IPS-18c (cell line): ENCODE measurements around the gene ESR2.

Experiments
- H3K4me3 ChIP-seq: 2 replicates; pipeline ENCODE4 v1.7.0; 2013; ENCODE audit warnings: low read depth, mild to moderate bottlenecking, low read length, moderate library complexity; ENCODE audit not compliant: insufficient read depth
- H3K9me3 ChIP-seq: one replicate; pipeline ENCODE4 v1.6.1; 2013; ENCODE audit warnings: mild to moderate bottlenecking, low read length, moderate library complexity; ENCODE audit not compliant: control insufficient read depth, insufficient read depth

The ESR2 gene

GRCh38 chr14:64095620-64096019 is 198.6 kb downstream of the ESR2 start:
- H3K4me3 ChIP-seq = no peak overlapping the region
- H3K9me3 ChIP-seq = no peaks in the 10 kb centered on the region

DNA sequence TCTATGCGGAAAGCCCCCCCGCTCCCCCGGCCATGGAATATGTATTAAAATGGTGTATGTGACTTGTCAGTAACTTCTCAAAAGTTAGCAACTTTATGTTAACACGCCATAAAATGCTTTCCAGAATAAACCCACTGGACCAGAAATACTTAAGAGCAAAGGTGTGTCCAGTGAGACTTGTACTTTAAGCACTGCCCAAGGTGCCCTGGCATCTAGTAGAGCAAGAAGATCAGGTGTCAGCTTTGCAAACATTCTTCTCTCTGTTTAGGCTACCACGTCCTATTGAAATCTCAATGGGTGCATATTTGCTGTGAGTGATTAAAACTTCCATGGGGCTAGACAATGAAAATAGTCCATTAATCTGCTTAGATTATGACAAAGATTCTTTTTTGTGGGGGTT is 201.2 kb downstream of the ESR2 start:
- no peak overlapping the region for H3K4me3 ChIP-seq
- H3K9me3 ChIP-seq = no peaks in the 10 kb centered on the region

- Histone ChIP-seq H3K9me3 (no peaks in the 10 kb centered on the region), H3K4me3 (no peak overlapping the region)
These were observed 201.8 kb downstream of the ESR2 start for GRCh38 chr14:64092338-64092737.

GRCh38 chr14:64091217-64091616 is 203.0 kb downstream of the ESR2 start:
- no peaks in the 10 kb centered on the region for H3K9me3 ChIP-seq
- H3K4me3 ChIP-seq = no peak overlapping the region

GRCh38 chr14:64089920-64090319 is 204.3 kb downstream of the ESR2 start:
- Histone ChIP-seq H3K4me3 (no peak overlapping the region; the same call in 1 of the 2 replicates), H3K9me3 (no peaks in the 10 kb centered on the region)

GRCh38 chr14:64088647-64088964 is 205.6 kb downstream of the ESR2 start:
- Histone ChIP-seq H3K9me3 (no peaks in the 10 kb centered on the region), H3K4me3 (no peak overlapping the region)

DNA sequence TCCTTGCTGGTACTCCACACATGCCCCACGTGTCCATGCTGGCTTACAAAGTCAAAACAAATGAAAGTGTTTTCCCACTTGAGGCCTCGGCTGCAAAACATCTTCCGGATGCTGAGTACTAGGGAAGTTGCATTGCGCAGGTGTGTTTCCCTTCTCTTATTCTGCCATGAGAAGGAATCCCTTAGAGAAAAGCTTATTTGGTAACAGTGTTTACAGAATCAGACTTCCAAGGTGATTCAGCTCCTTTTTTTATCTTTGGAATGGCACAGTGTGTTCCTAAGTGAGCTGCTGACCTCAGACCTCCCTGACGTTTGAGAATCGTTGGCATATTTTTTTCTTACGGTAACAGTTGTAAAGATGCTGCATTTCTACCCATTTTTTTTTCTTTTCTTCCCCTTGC is 211.3 kb downstream of the ESR2 start:
- H3K4me3 ChIP-seq = no peak overlapping the region
- H3K9me3 ChIP-seq = no peaks in the 10 kb centered on the region

DNA sequence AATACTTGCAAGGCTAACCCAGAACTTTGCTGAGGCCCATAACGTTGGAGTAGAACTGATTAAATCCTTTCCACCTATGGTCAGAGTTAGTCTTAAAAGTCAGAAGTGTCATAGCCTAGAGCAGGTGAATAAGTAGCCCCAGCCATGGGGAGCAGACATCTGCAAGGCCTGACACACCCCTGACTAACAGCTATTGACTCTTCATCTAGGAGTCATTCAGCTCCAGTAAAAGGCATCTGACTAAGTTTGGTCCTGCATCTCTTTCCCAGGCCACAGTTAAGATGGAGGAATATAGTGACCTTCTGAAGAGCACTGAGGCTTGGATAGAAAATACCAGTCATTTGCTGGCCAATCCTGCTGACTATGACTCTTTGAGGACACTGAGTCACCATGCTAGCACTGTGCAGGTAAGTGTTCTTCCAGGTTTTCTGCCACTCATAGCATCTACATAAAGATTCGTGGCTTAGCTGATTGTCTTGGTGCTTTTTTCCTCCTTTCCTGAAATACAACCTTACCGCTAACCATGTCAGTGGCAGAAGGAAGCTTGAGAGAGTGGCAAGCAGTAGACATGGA is 212.9 kb downstream of the ESR2 start:
- Histone ChIP-seq H3K9me3 (no peaks in the 10 kb centered on the region), H3K4me3 (no peak overlapping the region)

GRCh38 chr14:64080452-64080851 is 213.7 kb downstream of the ESR2 start:
- H3K9me3 ChIP-seq = no peaks in the 10 kb centered on the region
- H3K4me3 ChIP-seq = no peak overlapping the region

DNA sequence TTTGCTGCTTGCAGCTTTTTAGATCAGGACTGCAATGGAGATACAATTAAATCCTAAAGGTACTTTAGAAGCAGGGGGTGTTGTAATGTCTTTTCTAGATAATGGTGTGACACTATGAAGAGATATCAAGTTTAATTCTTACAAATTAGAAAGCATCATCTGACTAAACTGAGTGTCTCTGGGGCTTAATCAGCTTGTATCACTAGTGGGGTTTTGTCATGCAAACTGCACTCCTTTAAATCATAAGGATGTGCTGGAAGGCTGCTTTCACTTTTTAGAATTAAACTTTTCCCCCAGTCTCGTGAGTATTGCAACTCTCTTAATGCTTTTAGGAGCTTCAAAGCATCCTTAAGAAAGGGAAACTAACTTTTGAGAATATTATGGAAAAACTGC is 218.6 kb downstream of the ESR2 start:
- Histone ChIP-seq H3K4me3 (no peak overlapping the region), H3K9me3 (no peaks in the 10 kb centered on the region)

GRCh38 chr14:64074961-64075612 is 219.1 kb downstream of the ESR2 start:
- Histone ChIP-seq H3K9me3 (no peaks in the 10 kb centered on the region), H3K4me3 (no peak overlapping the region)

DNA sequence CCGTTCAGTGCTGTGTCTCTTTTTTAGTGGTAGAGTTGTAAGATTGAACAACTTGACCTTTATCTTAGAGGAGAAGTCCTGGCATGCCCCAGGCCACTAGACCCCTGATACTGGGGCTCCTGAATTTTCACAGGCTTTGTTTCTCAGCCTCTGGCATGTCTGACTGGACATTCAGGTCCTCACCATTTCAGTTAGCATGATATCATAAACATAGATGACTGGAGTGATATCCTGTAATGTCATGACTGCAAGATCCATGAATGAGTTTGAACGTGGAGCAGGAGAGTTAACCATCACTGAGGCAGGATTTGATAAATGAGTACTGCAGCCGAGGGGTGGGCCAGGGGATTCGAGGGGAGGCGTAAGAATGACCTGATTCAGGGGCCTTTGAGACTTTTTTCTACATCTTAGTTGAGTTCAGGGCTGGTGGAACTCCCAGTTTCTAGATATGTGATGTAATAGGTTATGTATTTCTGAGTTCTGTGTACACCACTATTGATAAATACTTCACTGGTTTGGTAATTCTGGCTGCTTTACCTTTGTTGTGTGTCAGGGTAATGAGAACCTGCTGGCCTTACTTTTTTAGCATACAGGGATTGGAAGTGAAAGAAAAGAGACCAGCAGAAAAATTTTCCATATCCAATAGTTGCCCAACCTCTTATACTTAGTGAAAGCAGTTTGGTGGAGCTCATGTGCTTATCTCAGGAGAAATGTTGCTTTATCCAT is 224.4 kb downstream of the ESR2 start:
- H3K4me3 ChIP-seq = no peak overlapping the region
- H3K9me3 ChIP-seq = no peaks in the 10 kb centered on the region

- Histone ChIP-seq H3K4me3 (no peak overlapping the region), H3K9me3 (no peaks in the 10 kb centered on the region)
These were observed 229.7 kb downstream of the ESR2 start for GRCh38 chr14:64064447-64064846.

GRCh38 chr14:64062381-64063115 is 231.6 kb downstream of the ESR2 start:
- Histone ChIP-seq H3K4me3 (no peak overlapping the region), H3K9me3 (no peaks in the 10 kb centered on the region)

DNA sequence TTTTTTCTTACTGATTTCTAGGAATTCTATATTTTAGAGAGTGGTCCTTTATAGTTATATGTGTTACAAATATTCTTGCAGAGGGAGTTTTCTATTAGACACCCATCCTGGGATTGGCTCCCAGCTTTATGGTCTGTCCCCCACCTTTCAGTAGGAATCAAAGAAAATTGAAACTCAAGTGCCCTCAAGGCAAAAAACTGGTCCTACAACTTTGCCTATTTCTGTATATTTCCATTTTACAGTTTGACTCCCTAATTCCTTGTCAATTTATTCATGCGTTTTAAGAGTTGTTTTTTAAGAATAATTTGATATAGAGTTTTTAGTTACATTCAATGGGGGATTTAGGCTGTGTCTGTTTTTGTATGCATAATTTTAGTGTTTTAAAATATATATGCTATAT is 232.5 kb downstream of the ESR2 start:
- Histone ChIP-seq H3K9me3 (no peaks in the 10 kb centered on the region), H3K4me3 (no peak overlapping the region)

DNA sequence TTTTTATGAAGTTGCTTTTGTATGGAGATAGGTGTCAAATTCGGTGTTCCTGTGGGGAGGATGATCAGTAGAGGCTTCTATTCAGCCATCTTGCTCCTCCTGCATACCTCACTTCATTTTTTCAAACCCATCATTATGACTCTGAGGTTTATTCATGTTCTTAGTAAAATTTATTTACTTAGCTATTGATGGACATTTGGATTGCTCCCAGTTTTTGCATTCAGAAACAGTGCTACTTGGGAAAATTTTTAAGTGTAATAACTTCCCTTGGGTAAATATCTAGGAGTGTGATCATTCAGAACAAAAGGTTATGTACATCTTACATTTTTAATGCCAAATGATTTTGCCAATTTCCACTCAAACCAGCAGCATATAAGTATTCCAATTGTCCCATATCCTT is 233.1 kb downstream of the ESR2 start:
- H3K4me3 ChIP-seq = no peak overlapping the region
- no peaks in the 10 kb centered on the region for H3K9me3 ChIP-seq

DNA sequence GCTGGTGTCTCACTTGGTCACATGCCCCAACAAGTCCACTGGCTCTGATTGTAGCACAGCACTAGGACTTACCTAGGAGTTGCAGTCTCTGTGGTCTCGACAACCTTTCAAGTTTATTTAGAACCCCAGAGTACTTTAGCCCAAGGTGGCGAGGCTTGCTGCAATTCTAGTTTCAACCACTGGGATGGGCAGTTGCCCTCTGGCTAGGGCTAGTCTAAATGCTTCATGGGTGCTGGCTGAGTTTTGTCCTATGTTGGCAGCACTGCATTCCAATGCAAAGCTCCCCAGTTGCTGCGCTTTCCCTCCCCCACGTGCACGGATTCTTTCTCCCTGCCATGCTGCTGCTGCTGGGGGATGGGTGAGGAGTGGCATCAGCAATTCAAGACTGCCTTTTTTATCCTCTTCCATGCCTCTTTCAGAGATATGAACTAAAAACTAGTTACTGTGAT is 233.5 kb downstream of the ESR2 start:
- no peak overlapping the region for H3K4me3 ChIP-seq
- no peaks in the 10 kb centered on the region for H3K9me3 ChIP-seq

DNA sequence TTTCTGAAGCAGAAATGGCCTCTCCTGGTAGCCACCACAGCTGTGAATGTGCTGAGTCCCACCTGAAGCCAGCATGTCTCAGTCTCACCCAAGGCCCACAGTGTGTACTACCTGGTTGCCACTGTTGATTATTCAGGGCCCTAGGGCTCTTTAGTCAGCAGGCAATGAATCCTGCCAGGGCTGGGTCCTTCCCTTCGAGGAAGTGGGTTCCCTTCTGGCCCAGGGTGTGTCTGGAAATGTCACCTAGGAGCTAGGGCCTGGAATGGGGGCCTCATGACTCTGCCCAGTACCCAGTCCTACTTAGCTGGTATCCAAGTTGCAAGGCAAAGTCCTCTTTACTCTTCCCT is 234.0 kb downstream of the ESR2 start:
- Histone ChIP-seq H3K4me3 (no peak overlapping the region), H3K9me3 (no peaks in the 10 kb centered on the region)
